GM18526 (cell line): Measurements from ENCODE around the gene KCNE4.

Experiments
- POLR2A ChIP-seq: IDR thresholded peaks from 3 replicates; pipeline ENCODE4 v1.6.1; 2011; ENCODE audit not compliant: insufficient read length; ENCODE audit errors: extremely low read depth

The KCNE4 gene

DNA sequence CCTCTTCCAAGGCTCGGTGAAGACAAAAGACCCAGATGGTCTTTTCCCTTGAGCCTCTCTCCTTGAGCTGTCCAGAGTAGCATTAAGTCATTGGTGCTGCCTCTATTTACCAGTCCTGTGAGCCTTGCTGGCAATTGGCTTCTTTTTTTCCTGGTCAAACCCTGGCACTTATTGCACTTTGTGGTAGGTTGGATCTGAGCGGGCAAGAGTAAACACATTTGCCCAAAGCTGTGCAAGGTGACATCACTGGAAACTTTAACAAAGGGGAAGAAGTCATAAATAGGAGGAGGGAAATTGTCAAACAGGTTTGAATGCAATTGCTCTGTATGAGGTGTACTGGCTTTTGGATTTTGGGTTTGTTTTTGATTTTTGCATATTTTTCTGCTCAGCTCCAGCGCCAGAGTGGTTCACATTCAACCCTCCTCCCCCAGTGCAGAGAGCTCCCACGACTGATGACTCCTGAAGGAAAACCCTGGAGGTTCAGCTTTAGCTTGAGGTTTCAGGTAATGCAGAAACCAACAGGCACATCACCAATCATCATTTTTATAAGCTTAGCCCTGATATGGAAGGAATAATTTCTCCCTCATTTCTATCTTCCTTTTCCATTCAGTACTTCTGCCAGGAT is 8.3 kb downstream of the KCNE4 start:
- TF ChIP-seq POLR2A = no peak

DNA sequence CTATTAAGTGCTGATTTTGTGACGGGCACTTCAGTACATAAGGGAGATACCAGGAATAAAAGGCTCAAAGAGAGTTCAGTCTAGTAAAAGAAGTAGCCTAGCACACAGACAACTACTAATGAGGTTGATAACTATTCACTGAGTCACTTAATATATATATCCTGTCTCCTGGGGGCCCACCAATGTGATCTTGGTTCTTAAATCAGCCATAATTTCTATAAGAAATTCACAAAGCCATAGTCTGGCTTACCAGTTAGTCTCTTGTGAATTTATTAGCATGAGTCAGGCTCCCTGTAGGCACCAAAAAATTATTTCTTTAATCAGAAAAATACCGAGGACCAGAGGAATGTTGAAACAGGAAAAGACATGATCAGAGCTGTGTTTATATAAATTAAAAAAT is 10.4 kb downstream of the KCNE4 start:
- TF ChIP-seq POLR2A = no peak

DNA sequence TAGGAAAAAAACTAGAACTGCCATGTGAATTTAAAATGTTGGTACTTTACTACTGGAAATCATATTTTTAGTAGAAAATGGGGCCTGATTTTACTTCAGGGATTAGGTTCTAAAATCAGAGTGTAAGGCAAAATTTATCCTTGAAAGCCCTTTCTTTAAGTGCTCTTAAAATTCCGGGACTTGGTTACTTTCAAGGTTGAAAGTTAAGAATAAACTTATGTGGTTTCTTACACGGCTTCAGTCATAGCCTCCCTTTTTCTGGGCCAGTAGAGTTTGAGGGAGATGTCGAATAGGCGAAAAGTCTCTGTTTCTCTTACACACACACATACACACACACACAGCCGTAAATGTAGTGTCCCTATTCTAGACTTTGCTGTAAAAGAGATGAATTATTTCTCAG is 13.1 kb downstream of the KCNE4 start:
- TF ChIP-seq POLR2A = no peak

DNA sequence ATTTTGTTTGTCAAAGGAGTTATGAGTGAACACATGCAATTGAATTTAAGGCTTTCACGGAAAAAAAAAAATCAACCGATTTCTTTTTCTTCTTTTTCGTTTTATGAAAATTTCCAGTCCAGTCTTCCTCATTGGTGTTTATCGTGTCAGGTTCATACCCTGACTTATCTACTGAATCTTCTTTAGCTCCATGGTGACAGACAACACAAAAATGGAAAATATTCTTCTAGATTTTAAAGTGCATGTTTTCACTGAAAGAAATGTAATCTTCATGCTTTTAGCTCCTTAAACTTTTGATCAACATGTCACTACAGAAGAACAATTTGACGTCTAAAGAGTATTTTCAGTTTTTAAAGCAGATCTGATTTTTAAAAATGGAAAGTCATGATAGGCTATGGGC is 14.7 kb downstream of the KCNE4 start:
- TF ChIP-seq POLR2A = no peak

DNA sequence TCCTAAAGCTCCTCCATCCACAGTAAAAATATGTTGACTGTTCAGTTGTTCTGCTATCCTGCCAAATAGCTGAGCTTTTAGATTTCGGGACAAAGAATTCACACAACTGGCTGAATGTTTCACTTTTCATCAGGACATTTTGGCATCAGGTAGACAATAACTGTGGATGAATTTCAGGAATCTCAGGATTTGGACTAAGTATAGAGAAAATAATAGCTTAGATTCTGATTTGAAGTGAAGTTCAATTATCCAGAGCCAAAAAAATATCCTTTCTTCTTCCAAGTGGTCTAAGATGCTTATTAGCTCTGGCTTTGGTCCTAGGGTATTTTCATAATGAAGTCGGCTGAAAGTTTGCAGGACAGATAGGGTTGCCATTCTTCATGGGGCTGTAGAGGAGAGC is 16.1 kb downstream of the KCNE4 start:
- TF ChIP-seq POLR2A = no peak

DNA sequence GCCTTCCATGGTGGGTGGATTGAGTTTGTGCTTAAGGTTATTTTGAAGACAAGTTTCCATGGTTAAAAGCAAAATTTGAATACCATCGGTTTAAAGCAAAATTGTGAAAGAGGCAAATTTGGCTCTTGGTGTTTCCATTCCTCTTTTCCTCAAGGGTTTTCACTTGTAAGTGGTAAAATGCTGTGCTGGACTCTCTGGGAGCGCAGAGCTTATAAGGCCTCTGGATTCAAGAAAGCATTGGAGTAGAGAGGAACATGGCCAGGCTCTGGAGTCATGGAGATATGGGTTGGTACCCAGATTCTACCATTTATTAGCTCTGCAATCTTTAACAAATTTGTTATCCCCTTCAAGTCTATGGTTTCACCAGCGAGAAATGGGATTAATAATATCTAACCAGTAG is 17.5 kb downstream of the KCNE4 start:
- TF ChIP-seq POLR2A = no peak

DNA sequence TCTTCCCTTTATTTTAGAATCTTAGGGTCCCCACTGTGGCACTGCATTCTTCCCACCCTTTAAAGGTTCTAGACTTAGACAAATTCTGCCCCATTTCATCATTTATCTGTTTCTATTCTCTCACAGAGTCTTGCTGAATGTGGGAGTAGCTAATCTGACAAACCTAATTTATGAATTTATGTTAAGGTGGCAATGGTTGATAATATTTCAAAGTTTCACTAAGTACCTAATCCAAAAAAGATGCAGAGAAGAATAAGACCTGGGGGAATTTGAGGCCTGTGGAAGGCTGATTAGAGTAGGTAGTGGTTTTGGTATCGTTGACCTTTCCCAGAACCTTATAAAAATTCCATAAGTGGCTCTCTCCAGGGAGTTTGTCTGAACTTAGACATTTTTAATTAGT is 18.0 kb downstream of the KCNE4 start:
- no peak for TF ChIP-seq POLR2A

DNA sequence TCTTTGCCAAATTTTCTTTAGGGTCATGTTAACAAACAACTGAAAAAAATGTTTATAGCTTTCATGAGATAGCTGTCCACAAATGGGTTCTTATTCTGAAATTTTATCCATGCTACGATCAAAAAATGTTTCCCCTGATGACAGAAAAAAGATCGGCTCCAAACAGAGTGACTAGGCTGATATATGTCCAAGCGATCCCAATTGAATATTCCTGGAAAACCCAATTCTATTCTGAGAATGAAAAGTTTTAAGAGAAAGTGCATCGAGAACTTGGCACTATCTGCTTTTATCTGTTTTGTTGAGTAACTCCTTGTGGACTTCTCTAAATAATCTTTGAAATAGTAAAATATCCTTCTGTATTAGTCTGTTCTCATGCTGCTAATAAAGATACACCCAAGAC is 19.1 kb downstream of the KCNE4 start:
- no peak for TF ChIP-seq POLR2A

DNA sequence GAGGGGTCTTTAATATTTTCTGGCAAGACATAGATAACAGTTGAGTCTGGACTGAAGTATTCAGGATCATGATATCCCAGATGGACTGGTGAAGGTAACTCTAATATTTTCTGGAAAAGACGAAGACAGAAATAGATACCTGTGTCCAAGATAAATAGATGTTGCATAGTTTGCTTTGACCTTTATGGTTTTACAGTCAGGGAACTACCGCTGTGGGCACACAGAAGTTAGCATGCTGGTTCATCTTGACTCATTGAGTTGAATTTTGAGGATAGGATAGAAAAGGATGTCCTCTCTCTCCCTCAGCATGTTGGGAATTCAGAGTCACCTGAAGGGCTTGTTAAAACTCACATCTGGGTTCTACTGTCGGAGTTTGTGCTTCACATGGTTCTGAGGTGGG is 20.8 kb downstream of the KCNE4 start:
- TF ChIP-seq POLR2A = no peak

DNA sequence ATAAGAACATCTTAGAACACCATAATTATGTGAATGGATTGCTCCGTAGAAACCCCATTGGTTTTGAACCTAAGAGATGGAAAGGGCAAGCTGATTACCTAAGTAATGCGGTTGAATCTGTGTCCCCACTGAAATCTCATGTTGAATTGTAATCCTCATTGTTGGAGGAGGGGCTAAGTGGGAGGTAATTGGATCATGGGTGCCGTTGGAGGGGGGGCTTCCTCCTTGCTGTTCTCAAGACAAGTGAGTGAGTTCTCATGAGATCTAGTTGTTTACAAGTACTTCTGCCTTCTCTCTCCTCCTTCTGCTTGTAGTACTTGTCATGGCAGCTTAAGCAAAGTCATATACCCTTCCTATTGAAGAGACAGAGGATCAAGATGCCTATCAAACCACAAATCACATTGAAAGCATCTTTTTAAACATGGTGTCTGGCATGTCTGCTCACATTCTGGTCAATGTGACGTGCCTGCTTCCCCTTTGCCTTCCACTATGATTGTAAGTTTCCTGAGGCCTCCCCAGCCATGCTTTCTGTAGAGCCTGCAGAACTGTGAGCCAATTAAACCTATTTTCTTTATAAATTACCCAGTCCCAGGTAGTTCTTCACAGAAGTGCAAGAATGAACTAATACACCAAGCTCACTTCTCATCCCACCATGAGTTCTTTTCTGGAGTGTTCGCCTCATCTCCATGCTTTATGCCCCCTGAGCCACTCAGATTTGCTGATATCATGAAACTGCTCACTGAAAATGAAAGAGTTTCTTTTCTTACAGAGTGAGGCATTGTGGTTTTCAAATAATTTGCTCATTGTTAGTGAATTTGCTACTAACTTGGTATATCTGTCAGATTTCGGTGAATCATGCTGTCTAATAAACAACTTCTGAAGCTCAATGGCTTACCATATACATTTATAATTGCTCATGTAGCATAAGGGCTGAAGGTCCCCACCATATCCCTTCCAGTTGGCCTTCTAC is 23.6 kb downstream of the KCNE4 start:
- TF ChIP-seq POLR2A = no peak

DNA sequence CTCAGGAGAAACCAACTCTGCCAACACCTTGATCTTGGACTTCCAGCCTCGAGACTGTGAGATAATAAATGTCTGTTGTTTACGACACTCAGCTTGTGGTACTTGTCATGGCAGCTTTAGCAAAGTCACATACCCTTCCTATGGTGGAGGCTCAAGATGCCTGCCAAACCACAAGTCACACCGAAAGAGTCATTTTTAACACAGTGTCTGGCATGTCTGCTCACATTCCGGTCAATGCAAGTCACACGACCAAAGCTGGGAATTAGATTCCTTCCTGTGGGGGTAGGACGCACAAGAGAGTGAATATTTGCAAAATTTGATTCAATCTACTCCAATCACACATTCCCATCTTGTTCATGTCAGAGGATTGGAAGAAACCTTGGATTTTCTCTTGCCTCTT is 24.6 kb downstream of the KCNE4 start:
- no peak for TF ChIP-seq POLR2A

DNA sequence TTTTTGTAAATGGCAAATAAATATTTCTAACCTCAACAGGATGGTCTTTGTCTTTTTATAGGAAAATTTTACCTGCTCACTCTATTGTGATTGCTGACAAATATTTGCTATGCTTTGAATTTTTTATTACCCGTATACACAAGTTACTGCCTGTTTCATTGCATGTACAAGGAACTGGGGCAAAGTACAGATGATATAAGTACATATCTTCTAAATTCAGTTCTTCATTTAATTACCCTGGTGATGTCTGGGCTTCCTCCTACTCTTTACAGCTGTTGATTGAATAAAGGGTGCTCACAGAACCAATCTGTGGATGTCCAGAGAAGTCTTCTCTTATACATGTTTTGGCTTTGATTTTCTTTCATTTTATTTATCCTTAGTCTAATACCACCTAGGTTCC is 26.5 kb downstream of the KCNE4 start:
- no peak for TF ChIP-seq POLR2A

DNA sequence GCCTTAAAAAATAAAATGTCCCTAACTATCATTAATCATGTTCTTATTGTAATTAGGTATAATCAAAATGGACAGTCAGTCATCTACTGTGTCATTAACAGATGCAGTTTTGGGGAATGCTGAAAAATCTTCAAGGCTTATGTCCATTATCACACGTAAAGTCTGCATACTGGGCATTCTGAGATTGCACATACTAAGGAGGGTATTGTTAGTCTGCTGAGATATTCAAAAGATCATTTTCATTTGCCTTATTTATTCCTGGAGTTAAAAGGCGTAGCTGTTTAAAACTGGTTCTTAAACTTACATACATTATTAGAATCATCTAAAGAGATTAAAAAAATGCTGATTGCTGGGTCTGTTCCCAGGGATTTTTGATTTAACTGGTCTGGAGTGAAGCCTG is 27.4 kb downstream of the KCNE4 start:
- no peak for TF ChIP-seq POLR2A

DNA sequence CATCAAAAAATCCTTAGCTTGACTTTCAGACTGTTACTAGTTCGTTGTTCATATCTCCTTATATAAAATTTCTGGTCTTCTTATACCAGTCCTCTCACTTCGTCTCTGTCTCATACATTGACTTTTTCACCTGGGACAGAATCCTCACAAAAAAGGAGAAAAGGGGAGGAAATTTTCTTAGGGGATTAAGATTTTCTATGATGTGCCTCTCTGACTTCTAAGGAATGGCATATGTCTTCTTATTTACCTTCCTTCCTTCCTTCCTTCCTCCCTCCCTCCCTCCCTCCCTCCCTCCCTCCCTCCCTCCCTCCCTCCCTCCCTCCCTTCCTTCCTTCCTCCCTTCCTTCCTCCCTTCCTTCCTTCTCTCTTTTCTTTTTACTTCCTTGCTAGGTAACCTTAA is 27.9 kb downstream of the KCNE4 start:
- no peak for TF ChIP-seq POLR2A

DNA sequence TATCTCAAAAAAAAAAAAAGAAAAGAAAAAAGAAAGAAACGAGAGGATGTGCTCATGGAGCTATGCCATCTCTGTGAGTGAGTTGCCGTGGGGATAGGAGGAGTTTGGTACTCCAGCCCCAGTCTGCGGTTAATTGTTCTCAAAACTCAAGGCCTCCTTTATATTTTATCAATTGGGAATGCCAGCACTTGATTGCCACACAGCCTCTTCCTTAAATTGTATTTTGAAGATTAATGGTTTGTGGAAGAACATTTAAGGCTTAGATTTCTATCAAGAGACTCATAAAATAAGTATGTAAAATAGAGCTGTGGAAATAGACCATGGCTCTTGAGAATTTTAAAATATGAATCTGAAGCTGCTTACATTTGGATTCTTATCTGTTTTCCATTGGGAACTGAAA is 29.8 kb downstream of the KCNE4 start:
- no peak for TF ChIP-seq POLR2A

DNA sequence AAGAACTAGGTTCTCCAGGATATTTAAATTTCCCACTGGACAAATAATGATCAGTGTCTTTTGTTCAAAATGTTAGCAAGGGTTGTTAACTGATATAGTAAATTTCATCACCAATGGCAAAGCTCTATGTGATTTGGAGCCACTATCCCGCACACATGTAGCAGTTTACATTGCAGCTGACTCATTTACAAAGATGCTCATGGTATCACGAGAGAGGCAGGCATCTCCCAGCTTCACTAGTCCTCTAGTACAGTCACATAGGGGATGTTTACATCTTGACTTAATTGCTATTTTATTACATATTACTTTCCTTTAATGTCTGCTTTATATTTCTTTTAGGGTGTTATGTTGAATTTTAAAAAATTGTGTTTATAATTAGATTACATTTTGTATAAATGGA is 30.7 kb downstream of the KCNE4 start:
- TF ChIP-seq POLR2A = no peak
